Fibroblast of skin of right biceps (primary cell): ENCODE data around the gene TBC1D5.
"Not testable (repeated sequence)": the region's sequence is repeated elsewhere in the genome, so short reads cannot be mapped to it uniquely, and the experiment has no call there.

Experiments used
- DNase-seq: peaks from one replicate; pipeline ENCODE4 v3.0.0-alpha.2; 2013

The TBC1D5 gene

GRCh38 chr3:17749281-17749680 is 6.8 kb upstream of the TBC1D5 start:
- no peak for DNase-seq

- DNase-seq: no peak
These were observed 5.4 kb upstream of the TBC1D5 start for GRCh38 chr3:17747890-17748247.

DNA sequence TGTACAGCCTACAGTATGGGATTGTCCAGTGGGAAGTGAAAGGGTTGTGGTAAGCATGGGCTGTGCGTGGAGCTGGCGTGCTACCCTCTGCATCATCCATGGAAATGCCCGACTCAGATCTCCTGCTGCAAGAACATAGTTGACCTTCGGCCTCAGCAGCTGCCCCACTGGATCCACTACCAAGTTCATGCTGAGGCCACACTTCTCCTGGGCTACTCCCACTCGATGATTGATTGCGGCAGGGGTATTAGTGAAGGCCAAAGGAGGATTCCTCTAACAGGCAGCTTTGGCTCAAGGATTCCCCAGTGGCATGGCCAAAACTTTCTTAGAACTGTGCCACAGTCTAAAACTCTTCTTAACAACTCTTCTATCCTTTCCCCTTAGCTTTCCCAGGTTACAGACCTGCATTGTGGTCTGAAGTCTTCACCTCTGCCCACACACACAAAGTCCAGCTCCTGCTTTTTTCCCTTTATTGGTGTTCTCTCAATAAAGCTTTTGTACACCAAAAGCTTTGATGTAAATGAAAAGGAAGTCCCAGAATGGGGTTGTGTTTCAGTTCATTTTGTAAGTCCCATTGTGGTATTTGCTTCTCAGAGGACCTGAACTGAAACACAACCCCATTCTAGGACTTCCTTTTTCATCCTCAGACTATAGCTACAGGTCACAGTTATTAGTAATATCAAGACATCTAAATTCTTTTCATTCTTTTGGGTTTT is 4.9 kb upstream of the TBC1D5 start:
- DNase-seq: no peak

- no peak for DNase-seq
These were observed 3.5 kb upstream of the TBC1D5 start for GRCh38 chr3:17745894-17746293.

GRCh38 chr3:17745301-17745700 is 2.9 kb upstream of the TBC1D5 start:
- DNase-seq: no peak

- DNase-seq: no peak
These were observed 2.3 kb upstream of the TBC1D5 start for GRCh38 chr3:17744693-17745092.

DNA sequence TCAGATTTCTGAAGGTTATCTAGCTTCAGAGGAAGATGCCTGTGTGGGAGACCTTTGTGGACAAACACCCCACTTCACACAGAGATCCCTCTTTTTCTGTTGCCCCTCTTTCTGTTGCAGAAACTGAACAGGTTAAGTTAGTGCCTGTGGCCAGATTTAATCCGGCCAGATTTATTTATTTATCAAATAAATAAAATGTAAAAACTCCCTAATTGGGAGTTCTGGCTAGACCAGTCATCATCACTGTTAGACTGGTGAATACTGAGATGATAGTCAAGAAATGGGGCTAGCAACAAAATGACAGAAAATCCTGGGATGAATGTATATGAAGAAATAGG is 1.2 kb upstream of the TBC1D5 start:
- DNase-seq: no peak

- DNase-seq: no peak
These were observed 638 bp upstream of the TBC1D5 start for GRCh38 chr3:17742880-17743657.

DNA sequence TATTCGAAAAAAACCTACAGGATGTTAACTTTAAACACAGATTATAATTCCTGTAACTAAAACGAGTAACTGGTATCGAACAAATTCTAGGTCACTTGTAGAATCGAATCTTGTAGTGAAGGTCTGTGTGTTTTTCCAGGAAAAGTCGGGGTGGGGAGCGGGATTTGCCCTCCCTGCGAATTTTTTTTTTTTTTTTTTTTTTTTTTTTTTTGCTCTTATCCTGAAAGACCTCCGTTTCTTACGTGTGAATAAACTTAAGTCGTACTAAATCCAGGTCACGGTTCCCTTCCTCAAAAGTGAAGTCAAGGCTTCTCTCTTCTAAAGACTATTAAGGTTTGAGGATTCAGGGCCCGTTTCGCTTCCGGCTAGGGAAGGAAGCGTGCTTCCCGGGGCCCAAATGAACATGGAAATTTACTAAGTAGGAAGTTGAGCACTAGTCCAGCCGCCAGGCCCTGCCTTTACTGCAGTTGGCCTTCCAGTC is 770 bp downstream of the TBC1D5 start:
- no peak for DNase-seq

- DNase-seq: peak; percentile 56
These were observed 1.7 kb downstream of the TBC1D5 start for GRCh38 chr3:17740721-17741141.

GRCh38 chr3:17738921-17739320 is 3.5 kb downstream of the TBC1D5 start:
- DNase-seq: no peak

GRCh38 chr3:17738219-17738618 is 4.2 kb downstream of the TBC1D5 start:
- DNase-seq: no peak

DNA sequence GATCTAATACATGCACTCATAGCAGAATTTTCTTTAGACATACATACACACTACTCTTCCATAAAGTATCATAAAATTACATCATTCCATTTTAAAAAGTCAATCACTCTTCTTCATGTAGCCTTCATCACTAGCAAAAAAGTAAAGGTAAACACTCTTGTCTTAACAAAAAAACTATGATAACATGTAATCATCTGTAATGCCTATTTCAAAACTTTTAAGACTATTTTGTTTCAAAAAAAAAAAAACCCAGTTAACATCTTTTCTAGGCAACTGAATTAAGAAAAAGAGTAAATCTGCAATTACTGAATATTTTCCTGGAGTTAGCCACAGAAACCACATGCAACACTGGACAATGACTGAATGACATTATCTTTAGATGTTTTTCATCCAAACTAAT is 4.8 kb downstream of the TBC1D5 start:
- no peak for DNase-seq

DNA sequence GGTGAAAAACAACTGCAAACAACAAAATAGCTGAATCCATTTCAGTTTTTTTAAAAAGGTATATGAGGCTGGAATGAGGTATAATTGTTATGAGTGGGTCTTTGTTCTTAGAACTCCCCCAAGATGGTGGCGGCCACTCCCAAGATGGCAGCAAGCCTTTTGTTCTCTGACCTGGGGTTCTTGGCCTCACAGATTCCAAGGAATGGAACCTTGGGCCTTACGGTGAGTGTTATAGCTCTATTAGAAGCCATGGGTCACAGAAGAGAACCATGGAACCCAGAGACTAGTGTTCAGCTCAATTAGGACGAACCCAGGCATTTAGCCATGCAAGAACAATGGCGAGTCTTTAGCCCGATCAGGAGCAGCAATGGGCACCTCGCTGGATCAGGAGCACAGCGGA is 7.1 kb downstream of the TBC1D5 start:
- DNase-seq: not testable (repeated sequence)

DNA sequence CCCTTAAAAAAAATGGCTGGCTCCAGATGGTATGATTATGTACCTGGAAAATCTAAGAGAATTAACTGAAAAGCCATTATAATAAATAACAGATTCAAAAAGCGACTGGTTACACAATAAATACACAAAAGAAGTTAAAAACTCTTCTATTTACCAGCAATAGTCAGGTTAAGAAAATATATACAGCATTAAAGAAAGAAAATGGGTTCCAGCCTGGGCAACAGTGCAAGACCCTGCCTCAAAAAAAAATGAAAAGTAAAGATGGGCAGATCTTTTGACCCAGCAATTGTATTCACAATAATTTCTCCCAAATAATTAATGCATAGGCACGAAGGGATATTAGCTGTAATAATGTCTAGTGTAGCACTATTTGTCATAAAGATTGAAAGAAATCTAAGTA is 8.7 kb downstream of the TBC1D5 start:
- no peak for DNase-seq

- DNase-seq: no peak
These were observed 9.2 kb downstream of the TBC1D5 start for GRCh38 chr3:17733215-17733614.

GRCh38 chr3:17730318-17730967 is 12.0 kb downstream of the TBC1D5 start:
- DNase-seq: peak; percentile 60

GRCh38 chr3:17726313-17726712 is 16.1 kb downstream of the TBC1D5 start:
- DNase-seq: no peak

DNA sequence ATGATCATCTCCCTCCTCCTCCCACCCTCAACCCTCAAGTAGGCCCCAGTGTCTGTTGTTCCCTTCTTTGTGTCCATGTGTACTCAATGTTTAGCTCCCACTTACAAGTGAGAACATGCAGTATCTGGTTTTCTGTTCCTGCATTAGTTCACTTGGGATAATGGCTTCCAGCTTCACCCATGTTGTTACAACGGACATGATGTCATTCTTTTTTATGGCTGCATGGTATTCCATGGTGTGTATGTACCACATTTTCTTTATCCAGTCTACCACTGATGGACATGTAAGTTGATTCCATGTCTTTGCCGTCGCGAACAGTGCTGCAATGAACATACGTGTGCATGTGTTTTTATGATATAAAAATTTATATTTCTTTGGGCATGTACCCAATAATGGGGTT is 16.6 kb downstream of the TBC1D5 start:
- not testable (repeated sequence) for DNase-seq

DNA sequence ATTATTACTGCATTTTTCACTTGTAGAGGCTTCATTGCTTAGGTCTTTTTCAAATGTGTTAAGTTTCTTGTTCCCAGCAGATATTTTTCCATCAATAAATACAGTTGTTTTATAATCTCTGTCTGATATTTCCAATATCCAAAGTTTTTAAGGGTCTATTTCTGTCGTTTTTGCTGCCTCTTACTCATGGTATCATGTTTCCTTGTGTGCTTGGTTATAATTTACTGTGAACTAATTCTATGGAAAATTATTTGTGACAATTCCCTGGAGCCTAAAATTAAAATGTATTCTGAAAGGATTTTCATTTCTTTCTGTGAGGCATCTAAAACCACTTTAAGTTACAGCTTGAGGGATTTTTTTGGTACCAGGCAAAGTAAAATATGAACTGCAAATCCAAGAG is 17.5 kb downstream of the TBC1D5 start:
- no peak for DNase-seq

DNA sequence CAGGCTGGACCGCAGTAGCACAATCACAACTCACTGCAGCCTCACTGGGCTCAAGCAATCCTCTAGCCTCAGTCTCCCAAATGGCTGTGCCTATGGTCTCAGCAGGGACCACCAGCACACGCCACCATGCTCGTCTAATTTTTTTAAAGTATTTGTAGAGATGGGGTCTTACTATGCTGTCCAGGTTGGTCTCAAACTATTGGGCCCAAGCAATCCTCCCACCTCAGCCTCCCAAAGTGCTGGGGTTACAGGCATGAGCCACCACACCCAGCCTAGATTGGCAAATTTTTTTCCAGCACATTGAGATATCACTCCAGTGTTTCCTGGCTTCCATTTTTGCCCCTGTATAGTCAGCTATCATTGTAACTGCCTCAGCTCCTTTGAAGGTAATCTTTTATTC is 18.3 kb downstream of the TBC1D5 start:
- no peak for DNase-seq

DNA sequence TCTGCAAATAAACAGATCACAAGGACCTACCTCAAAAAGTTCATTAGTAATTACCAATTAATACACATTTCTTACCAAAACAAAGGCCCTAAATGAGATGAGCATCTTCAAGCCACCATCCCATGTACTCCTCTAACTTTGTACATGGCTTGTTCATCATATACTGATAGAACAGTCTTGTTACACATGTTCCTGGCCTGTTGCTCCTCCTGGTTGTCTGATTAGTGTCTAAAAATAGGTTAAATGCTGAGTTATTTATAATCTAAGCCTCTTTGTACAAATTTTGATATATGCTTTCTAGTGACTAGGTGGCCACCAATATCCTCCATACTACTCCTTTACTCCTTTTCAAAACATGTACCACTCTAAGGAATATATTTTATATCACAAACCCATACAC is 25.0 kb downstream of the TBC1D5 start:
- DNase-seq: no peak

DNA sequence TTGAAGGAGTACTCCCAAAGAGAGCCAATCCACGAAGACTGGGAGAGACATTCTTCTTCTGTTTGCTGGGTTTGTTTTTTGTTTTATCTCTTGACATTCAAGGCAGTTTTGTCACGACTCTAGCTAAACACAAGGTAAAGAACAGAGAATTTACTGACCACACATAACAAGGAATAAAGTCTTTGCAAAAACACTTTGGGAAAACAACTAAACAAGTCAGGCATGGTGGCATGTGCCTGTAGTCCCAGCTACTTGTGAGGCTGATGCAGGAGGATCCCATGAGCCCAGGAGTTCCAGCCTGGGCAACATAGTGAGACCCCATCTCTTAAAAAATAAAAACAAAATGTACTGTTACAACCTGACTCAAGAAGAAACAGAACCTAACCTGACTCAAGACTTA is 28.0 kb downstream of the TBC1D5 start:
- DNase-seq: no peak

GRCh38 chr3:17709236-17709810 is 33.1 kb downstream of the TBC1D5 start:
- no peak for DNase-seq
